Upper lobe of left lung (tissue), 6 donors: ENCODE measurements around the gene WDR70. TPM values are rescaled to one million over a fixed set of nuclear protein-coding genes. Genes with fewer than 3 reads are reported as not detected.
"Not testable (repeated sequence)": the region's sequence is repeated elsewhere in the genome, so short reads cannot be mapped to it uniquely, and the experiment has no call there.

ENCODE experiments used
- ATAC-seq, 2 donors: fragments of 200-7000 bp; cut with Tn5 transposase; one replicate each; pipeline ENCODE4 v1.9.1; 2022; ENCODE audit warnings: mild to moderate bottlenecking in 2 of 2, moderate library complexity in 2 of 2; ENCODE audit not compliant: low FRiP score in 2 of 2
- DNase-seq, 2 donors: peaks; one replicate each; pipeline ENCODE4 v3.0.0-alpha.2; 2019 to 2020
- H3K27ac ChIP-seq, 4 donors: fragments of 200-600 bp; sonication (generic); one replicate each; pipeline ENCODE4 v1.5.1; 2016 to 2019
- H3K27me3 ChIP-seq, 4 donors: fragments of 200-600 bp; sonication (generic); one replicate each; pipeline ENCODE4 v1.5.1; 2017 to 2019
- H3K36me3 ChIP-seq, 4 donors: fragments of 200-600 bp; sonication (generic); one replicate each; pipeline ENCODE4 v1.5.1; 2016 to 2019
- H3K4me1 ChIP-seq, 4 donors: fragments of 200-600 bp; sonication (generic); one replicate each; pipeline ENCODE4 v1.5.1; 2018 to 2019
- H3K4me3 ChIP-seq, 4 donors: fragments of 200-600 bp; sonication (generic); one replicate each; pipeline ENCODE4 v1.5.1; 2017 to 2019; ENCODE audit warnings: mild to moderate bottlenecking in 2 of 4, moderate library complexity in 1 of 4
- H3K9me3 ChIP-seq, 4 donors: fragments of 200-600 bp; sonication (generic); one replicate each; pipeline ENCODE4 v1.5.1; 2018 to 2019
- EP300 ChIP-seq, 4 donors: sonication (generic); formaldehyde crosslinking; IDR thresholded peaks; one replicate each; pipeline ENCODE4 v1.5.1; 2017; ENCODE audit warnings: antibody characterized with exemption in 4 of 4, control low read depth in 2 of 4
- POLR2A ChIP-seq, 4 donors: fragments of 450-650 bp; IDR thresholded peaks; one replicate each; pipeline ENCODE4 v1.5.1; 2016 to 2017; ENCODE audit warnings: antibody characterized with exemption in 4 of 4, mild to moderate bottlenecking in 2 of 4
- POLR2AphosphoS5 ChIP-seq, 2 donors: sonication (generic); formaldehyde crosslinking; IDR thresholded peaks; one replicate each; pipeline ENCODE4 v1.5.1; 2017; ENCODE audit warnings: antibody characterized with exemption in 2 of 2
- WGBS, 2 donors: methylation state at CpG; one replicate each; pipeline ENCODE4 v1.1.5; 2017 to 2018; 5-methylcytosine and 5-hydroxymethylcytosine counted together
- total RNA-seq, 6 donors: library from RNA; depleted of rRNA in 4 of 6; stranded (reverse); fragments of >200 nt in 4 of 6; gene quantifications; one replicate each; pipeline versions ENCODE4 v1.1.0 to v1.2.1, GENCODE V29; 2016 to 2021
- TF ChIP-seq, protein P1 (sequence below), 6 experiments: fragments of 450-650 bp in 4 of 6; fragments of 200-600 bp in 2 of 6; sonication (generic) in 2 of 6; IDR thresholded peaks; one replicate each; pipeline ENCODE4 v1.5.1; 2016 to 2019; ENCODE audit warnings: antibody characterized with exemption in 6 of 6
- donor health status: DM: no; HTN: no; CAD: no; lungs with moderate emphysema.
- donor health status: DM: no; HTN: yes; CAD: no; lungs with severe emphysema.

WDR70 gene
- total RNA-seq, 6 donors from 2014 or later, result 20.7 to 75.4 (median 27.9) TPM

DNA sequence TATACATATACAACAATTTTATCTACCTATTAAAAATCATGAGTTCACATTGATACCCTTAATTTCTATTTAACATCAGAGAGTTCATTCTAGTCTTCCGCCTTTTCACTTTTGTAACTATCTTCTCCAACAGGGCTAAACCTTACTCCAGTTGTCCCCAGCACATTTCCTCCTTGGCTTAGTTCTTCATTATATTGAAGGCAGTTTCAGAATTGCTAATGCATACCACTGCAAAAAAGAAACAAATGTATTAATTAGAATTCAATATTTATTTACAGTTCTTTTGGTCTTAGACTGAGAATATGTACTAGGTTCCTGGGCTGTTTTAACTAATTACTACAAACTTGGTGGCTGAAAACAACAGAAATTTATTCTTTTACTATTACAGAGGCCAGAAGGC lies 132.5 kb downstream of the WDR70 start:
- Histone ChIP-seq H3K27me3 (no peaks in the 10 kb centered on the region), H3K4me1 (no peaks in the 10 kb centered on the region), H3K4me3 (no peak overlapping the region), H3K27ac (no peak overlapping the region), H3K36me3 (no peaks in the 10 kb centered on the region), H3K9me3 (no peaks in the 10 kb centered on the region)
- ATAC-seq (no peak), DNase-seq (no peak)
- TF ChIP-seq POLR2AphosphoS5 (IDR thresholded peaks at IDR 0.05) (no peak), EP300 (IDR thresholded peaks at IDR 0.05) (no peak), POLR2A (IDR thresholded peaks at IDR 0.05) (no peak)
- TF ChIP-seq, protein P1, sequence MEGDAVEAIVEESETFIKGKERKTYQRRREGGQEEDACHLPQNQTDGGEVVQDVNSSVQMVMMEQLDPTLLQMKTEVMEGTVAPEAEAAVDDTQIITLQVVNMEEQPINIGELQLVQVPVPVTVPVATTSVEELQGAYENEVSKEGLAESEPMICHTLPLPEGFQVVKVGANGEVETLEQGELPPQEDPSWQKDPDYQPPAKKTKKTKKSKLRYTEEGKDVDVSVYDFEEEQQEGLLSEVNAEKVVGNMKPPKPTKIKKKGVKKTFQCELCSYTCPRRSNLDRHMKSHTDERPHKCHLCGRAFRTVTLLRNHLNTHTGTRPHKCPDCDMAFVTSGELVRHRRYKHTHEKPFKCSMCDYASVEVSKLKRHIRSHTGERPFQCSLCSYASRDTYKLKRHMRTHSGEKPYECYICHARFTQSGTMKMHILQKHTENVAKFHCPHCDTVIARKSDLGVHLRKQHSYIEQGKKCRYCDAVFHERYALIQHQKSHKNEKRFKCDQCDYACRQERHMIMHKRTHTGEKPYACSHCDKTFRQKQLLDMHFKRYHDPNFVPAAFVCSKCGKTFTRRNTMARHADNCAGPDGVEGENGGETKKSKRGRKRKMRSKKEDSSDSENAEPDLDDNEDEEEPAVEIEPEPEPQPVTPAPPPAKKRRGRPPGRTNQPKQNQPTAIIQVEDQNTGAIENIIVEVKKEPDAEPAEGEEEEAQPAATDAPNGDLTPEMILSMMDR (IDR thresholded peaks at IDR 0.05), result no peak
- WGBS, 2 donors, result 96 to 98% methylated on average over 1 of the region's 1 CpG

DNA sequence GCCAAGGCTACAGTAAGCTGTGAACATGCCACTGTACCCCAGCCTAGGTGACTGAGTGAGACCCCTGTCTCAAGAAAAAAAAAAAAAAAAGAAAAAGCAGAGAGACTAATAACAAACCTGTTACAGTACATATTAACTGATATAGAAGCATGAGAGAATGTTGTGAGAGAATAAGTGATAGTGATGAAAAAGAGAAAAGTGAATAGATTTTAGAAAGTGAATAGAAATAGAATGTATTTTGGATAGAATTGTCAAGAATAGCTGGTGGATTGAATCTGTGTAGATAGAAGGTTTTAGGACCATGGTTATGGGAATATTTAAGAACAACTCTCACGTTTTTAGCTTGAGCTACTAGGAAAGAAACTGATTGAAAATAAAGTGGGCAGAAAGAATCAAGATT lies 135.8 kb downstream of the WDR70 start:
- peaks cover 0 to 6% (median 0%) of the 10 kb centered on the region in 4 donors for H3K9me3 ChIP-seq
- 84 to 95% methylated on average over 1 of the region's 1 CpG for WGBS, 2 donors
- no peaks in the 10 kb centered on the region for H3K27me3 ChIP-seq
- no peak overlapping the region for H3K27ac ChIP-seq
- ATAC-seq (no peak), DNase-seq (no peak)
- peaks cover 0 to 22% (median 3%) of the 10 kb centered on the region in 4 donors for H3K36me3 ChIP-seq
- H3K4me1 ChIP-seq, result no peaks in the 10 kb centered on the region
- no peak overlapping the region for H3K4me3 ChIP-seq
- TF ChIP-seq POLR2AphosphoS5 (IDR thresholded peaks at IDR 0.05) (no peak), EP300 (IDR thresholded peaks at IDR 0.05) (no peak), POLR2A (IDR thresholded peaks at IDR 0.05) (no peak)
- TF ChIP-seq, protein P1 (IDR thresholded peaks at IDR 0.05), result no peak

DNA sequence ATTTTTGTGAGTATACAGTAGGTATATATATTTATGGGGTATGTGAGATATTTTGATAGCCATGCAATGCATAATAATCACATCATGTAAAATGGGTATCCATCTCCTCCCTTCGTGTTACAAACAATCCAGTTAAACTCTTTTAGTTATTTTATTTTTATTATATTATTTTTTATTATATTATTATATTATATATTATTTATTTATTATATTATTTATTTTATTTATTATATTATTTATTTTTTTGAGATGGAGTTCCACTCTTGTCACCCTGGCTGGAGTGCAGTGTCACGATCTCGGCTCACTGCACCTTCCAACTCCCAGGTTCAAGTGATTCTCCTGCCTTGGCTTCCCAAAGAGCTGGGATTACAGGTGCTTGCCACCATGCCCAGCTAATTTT lies 138.6 kb downstream of the WDR70 start:
- TF ChIP-seq, protein P1 (IDR thresholded peaks at IDR 0.05), result no peak
- TF ChIP-seq EP300 (IDR thresholded peaks at IDR 0.05) (no peak), POLR2AphosphoS5 (IDR thresholded peaks at IDR 0.05) (no peak), POLR2A (IDR thresholded peaks at IDR 0.05) (no peak)

DNA sequence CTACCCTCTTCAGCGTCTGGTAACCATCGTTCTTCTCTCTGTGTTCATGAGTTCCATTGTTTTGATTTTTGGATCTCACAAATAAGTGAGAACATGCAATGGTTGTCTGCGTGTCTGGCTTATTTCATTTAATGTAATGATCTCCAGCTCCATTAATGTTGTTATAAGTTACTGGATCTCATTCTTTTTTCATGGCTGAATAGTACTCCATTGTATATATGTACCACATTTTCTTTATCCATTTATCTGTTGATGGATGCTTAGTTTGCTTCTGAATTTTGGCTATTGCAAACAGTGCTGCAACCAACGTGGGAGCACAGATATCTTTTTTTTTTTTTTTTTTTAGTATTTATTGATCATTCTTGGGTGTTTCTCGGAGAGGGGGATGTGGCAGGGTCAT lies 139.2 kb downstream of the WDR70 start:
- H3K27me3 ChIP-seq, H3K27ac ChIP-seq, H3K4me3 ChIP-seq, H3K4me1 ChIP-seq, ATAC-seq, H3K9me3 ChIP-seq, DNase-seq: not testable (repeated sequence)
- WGBS, 2 donors, result 95 to 100% methylated on average over 5 of the region's 5 CpGs
- H3K36me3 ChIP-seq, result peaks cover 0 to 27% (median 3%) of the 10 kb centered on the region in 4 donors

More for the DNA sequence above, 138.6 kb downstream of the WDR70 start:
- H3K27ac ChIP-seq, result no peak overlapping the region
- H3K36me3 ChIP-seq, result peaks cover 0 to 27% (median 3%) of the 10 kb centered on the region in 4 donors
- no peak for ATAC-seq
- DNase-seq, result no peak
- no peaks in the 10 kb centered on the region for H3K4me1 ChIP-seq
- no peak overlapping the region for H3K4me3 ChIP-seq
- peaks cover 0 to 6% (median 0%) of the 10 kb centered on the region in 4 donors for H3K9me3 ChIP-seq
- 95 to 97% methylated on average over 3 of the region's 3 CpGs for WGBS, 2 donors
- no peaks in the 10 kb centered on the region for H3K27me3 ChIP-seq

DNA sequence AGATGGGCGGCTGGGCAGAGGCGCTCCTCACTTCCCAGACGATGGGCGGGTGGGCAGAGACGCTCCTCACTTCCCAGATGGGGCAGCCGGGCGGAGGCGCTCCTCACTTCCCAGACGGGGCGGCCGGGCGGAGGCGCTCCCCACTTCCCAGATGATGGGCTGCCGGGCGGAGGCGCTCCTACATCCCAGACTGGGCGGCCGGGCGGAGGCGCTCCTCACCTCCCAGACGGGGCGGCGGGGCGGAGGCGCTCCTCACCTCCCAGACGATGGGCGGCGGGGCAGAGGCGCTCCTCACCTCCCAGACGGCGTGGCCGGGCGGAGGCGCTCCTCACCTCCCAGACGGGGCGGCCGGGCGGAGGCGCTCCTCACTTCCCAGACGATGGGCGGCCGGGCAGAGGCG lies 140.2 kb downstream of the WDR70 start:
- no peak for ATAC-seq
- H3K27me3 ChIP-seq, result no peaks in the 10 kb centered on the region
- TF ChIP-seq, protein P1 (IDR thresholded peaks at IDR 0.05), result no peak
- TF ChIP-seq EP300 (IDR thresholded peaks at IDR 0.05), result no peak
- TF ChIP-seq POLR2A (IDR thresholded peaks at IDR 0.05), result no peak
- TF ChIP-seq POLR2AphosphoS5 (IDR thresholded peaks at IDR 0.05), result no peak
- no peaks in the 10 kb centered on the region for H3K4me1 ChIP-seq
- H3K4me3 ChIP-seq, result no peak overlapping the region
- H3K36me3 ChIP-seq, result peaks cover 0 to 27% (median 3%) of the 10 kb centered on the region in 4 donors
- no peak overlapping the region for H3K27ac ChIP-seq
- WGBS, 2 donors, result 93 to 94% methylated on average over 16 to 40 of the region's 43 CpGs
- H3K9me3 ChIP-seq, result peaks cover 0 to 6% (median 0%) of the 10 kb centered on the region in 4 donors
- peak in 1 of 2 donors; percentile 62 for DNase-seq
